GM18517 (cell line): ENCODE data around the gene PRUNE2.
"Not testable (repeated sequence)": the region's sequence is repeated elsewhere in the genome, so short reads cannot be mapped to it uniquely, and the experiment has no call there.

Experiments
- ATAC-seq: cut with Tn5 transposase; IDR thresholded peaks from one replicate; pipeline ENCODE4 v1.9.1; 2021; ENCODE audit warnings: mild to moderate bottlenecking, moderate library complexity; ENCODE audit not compliant: unreplicated experiment

The PRUNE2 gene

DNA sequence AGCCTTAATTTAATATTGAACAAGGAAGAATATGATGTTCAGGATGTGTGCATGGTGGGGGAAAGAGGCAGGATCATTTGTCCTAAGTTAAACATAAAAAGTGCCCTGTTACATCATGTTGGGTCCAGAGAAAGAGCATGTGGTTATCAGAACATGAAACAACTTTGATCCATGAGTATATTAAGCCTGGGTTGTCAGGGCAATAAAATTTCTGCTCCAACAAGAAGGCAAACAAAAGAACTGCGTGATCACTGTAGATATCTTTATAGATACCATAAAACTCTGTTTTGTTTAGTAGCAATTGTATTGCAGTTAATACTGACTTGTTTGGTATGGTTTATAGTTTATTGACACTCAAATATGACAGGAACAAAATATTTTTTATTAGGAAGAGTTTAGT is 106.4 kb downstream of the PRUNE2 start:
- no peak for ATAC-seq

DNA sequence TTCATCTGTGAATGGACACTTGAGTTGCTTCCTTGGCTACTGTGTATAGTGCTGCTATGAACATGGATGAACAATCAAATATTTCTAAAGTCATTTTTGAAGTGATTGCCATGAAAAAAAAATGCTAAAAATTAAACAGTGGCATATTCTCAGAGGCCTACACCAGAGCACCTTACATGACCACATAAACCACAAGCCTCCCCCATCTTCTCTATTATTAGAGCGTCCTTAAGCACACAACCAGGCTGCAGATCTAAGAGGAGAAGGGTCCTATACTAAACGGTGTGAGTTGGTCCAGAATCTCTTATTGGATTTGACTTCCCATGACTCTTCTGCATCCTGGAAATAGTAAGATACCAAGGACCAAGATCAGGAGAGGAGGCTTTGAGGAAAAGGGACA is 107.4 kb downstream of the PRUNE2 start:
- ATAC-seq, result no peak

DNA sequence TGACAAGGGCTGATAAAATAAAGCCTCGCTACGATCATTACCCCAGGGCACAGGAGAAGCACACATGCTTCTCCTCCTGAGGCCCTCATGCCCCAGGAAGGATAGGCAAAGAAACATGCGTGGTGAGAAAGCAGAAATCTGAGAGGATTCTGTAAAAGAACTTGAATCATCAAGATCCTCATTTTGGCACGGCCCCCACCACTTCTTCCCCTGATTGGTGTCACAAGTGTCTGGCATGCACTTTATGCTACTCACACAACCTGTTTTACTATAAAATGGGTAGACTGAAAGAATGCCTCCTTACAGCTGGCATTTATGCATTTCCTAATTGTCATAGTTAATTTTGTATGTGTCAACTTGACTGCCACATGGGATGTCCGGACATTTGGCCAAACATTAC is 109.6 kb downstream of the PRUNE2 start:
- no peak for ATAC-seq

DNA sequence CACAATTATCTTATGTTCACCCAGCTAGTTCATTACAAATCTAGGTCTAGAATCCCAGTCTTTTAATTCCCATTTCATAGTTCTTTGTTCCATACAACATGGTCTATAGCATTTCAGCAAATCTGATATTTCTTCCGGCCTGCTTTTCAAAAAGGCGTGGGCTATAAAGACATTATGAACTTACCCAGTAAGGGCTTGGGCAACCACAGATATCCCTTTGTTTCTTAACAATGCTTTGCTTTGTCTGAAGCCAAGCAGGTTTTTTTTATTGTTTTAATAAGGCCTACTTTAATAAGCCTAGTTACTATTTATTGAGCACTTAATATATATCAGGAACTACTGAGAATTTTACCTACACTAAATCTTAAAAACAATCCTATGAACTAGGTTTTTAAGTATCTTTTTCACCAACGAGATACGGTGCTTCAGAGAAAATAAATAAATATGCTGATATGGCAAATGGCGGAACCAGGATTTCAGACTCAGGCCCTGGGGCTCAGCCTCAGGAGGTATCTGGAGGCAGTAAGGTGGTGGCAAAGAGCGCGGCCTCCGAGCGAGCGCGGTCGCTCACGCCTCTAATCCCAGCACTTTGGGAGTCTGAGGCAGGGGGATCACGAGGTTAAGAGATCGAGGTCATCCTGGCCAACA is 112.0 kb downstream of the PRUNE2 start:
- ATAC-seq, result no peak

DNA sequence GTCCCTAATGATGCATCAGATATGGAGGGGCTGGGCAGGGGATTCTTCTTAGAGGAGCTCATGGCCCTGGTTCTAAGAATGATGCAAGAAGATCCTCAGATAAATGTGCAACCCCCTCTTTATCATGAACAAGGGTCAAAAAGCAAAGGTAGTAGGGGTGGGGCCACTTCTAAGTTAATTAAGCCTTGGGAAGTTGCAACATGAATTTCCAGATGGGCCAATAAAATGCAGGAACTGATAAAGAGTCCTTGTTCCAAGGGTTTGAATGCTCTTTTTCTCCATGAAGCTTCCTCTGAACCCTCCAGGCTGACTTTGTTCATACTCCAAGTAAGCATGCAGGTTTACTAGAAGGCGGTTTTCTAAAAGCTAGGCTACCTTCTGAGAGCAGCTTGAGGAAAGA is 116.1 kb downstream of the PRUNE2 start:
- no peak for ATAC-seq

DNA sequence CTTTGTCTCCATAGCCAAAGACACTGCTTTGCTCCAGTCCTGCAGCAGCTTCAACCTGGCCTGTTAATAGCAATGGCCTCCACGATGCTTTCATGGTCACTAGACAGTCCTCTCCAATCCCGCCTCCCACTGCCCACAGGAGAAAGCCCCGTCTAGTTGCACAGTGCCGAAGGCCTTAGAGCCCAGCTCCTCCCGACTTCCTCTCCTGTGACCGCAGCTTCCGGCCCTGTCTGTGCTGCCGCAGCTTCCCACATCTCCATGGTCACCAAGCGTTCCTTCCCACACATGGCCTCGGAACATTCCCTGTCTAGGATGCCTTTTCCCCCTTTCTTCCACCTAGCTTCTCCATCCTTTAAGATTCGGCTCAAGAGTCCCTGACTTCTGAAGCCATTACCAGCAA is 118.2 kb downstream of the PRUNE2 start:
- ATAC-seq, result no peak

- no peak for ATAC-seq
Observed at GRCh38 chr9:76785501-76785900, 120.4 kb downstream of the PRUNE2 start.

- no peak for ATAC-seq
Observed at GRCh38 chr9:76784881-76785280, 121.0 kb downstream of the PRUNE2 start.

DNA sequence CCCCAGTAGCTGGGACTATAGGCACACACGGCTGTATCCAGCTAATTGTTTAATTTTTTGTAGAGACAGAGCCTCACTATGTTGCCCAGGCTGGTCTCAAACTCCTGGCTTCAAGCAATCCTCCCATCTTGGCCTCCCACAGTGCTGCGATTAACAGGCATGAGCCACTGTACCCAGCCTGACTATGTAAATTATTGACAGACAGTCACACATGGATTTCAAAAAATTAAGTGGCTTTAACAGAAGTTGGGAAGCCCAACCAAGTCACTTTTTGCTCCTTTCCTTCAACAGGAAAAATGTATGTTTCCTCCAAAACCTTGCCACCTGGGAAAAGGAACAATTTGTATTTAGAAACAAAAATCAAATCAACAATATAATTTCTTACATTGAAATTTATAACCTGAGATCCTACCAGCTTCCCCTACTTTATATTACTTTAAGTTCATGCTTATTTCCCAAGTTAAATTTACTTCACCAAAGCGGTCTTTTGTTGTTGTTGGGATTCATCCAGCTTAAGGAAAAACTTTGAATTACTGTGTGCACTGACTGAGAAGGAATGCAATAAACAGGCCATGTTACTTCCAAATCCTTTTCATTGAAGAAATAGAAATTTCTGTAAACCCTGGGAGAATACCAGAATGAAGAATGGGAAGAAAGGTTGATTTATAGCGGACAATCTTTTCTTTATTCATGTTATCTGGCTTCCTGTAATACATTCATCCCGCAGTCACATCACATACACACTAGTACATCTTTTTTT is 133.0 kb downstream of the PRUNE2 start:
- no peak for ATAC-seq

- no peak for ATAC-seq
Observed at GRCh38 chr9:76766126-76766525, 139.8 kb downstream of the PRUNE2 start.

GRCh38 chr9:76764138-76764537 is 141.8 kb downstream of the PRUNE2 start, which contains the start of gene PCA3:
Gene PCA3, plus strand, starts transcription at chr9:76764438.
- ATAC-seq, result no peak

DNA sequence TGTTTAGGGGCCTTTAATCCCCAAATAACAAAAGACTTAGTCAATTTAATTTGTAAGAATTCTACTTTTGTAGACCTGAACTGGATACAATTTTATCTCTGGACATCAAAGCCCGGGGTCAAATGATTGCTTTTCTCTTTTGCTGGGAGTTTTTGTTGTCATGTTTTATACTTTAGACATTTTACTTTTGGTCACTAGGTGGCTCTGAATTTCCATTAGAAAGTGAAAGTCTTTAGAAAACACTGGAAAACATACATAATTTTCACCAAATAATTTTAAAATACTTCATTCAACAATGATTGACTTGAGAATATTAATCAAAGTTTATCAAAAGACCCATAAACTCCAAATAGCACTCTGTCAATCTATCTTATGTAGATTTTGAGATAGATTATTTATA is 144.5 kb downstream of the PRUNE2 start:
- ATAC-seq, result no peak

DNA sequence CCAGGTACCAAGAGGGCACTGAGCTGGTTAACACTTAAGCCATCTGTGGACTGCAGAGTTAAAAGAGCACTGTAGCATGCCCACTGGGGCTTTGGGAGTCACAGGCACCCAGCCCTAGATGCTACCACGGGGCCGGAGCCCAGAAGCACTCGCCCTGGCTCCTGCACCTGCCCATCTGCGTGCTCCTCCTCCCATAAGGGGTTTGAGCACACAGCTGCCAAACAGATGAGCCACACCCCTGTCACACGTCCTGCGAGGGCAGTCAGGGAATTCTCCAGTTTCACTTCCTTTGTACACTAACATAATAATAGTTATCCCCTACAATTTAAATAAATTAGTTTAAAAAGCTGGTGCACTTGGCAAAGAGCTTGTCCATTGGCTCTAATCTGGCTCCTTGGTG is 146.2 kb downstream of the PRUNE2 start:
- ATAC-seq, result no peak

DNA sequence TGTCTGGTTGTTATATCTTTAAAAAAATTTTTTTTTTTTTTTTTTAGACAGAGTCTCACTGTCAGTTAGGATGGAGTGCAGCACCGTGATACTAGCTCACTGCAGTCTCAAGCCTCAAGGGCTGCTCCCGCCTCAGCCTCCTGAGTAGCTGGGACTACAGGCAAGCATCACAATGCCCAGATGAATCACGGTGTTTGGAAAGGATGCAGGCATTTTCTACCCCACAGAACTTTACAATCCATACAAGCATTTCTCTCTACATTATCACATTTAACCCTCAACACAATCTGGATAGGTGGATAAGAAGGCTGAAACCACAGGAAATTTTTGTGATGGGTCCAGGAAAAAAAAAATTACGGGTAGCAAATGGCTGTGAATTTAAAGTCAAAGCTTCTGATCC is 147.4 kb downstream of the PRUNE2 start:
- no peak for ATAC-seq

DNA sequence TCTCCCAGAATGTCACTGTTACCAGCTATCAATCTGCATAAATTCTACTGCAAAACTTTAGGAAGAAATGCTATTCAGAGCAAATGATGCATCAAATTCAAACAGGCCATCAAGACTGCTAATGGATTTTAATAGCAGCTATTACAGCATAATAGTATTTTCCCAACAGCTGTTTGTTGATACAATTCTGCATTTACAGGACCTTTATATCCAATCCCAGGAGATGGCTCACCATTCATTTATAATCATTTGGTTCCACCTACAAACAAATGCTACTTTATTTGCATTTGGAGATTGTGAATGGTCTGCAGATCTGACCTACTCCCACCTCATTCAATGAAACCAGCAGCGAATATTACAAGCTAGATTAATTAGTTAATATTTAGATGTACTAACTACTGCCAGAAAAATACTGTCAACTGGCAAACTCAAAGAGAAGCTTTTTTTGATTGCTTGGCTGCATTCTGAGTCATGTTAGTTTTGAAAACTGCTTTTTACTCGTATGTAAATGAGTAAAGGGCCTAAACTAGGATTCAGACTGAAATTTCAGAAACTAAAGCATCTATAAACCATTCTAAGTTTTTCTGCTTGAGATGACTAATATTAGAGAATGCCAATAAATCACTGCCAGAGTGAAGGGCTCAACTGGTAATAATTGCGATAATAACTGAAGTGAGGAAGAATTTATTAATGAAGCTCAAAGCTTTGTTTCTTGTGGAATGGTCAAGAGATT is 148.8 kb downstream of the PRUNE2 start:
- ATAC-seq, result no peak

- ATAC-seq, result no peak
Observed at GRCh38 chr9:76756268-76756640, 149.7 kb downstream of the PRUNE2 start.

- no peak for ATAC-seq
Observed at GRCh38 chr9:76751001-76751400, 154.9 kb downstream of the PRUNE2 start.

- no peak for ATAC-seq
Observed at GRCh38 chr9:76744336-76744735, 161.6 kb downstream of the PRUNE2 start.

GRCh38 chr9:76743931-76744330 is 162.0 kb downstream of the PRUNE2 start:
- no peak for ATAC-seq

DNA sequence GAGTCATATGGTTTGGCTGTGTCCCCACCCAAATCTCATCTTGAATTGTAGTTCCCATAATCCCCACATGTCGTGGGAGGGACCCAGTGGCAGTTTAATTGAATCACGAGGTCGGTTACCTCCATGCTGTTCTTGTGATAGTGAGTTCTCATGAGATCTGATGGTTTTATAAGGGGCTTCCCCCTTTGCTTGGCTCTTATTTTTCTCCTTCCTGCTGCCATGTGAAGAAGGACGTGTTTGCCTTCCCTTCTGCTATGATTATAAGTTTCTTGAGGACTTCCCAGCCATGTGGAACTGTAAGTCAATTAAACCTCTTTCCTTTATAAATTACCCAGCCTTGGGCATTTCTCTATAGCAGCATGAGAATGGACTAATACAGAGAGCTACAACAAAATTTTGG is 163.0 kb downstream of the PRUNE2 start:
- ATAC-seq, result not testable (repeated sequence)

- no peak for ATAC-seq
Observed at GRCh38 chr9:76741524-76741923, 164.4 kb downstream of the PRUNE2 start.

DNA sequence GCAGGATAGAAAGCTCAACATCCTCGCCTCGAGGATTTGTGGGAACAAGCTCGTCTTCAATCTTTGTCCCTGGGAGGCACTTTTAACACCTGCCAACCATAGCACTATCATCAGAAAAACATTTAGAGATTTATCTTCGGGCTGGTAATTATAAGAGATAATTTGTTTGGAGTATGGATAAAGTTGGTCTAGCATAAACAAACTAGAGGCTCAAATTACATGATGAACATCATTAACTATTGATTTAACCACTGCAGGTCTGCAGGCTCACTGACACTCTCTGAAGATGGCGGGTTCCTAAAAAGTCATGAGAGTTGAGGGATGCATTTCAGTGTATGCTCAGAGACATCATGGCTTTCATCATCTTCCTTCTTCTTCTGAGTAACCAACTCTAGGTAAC is 167.5 kb downstream of the PRUNE2 start:
- no peak for ATAC-seq
